GM23248 (cell line): ENCODE data around the gene MOXD1. TPM values are rescaled to one million over a fixed set of nuclear protein-coding genes. Genes with fewer than 3 reads are reported as not detected.

Experiments
- DNase-seq: peaks from one replicate; pipeline ENCODE4 v3.0.0-alpha.2; 2015
- H2AFZ ChIP-seq: fragments of 200-600 bp; sonication (generic); 2 replicates; pipeline ENCODE4 v1.6.1; 2016; ENCODE audit warnings: antibody characterized with exemption
- H3F3A ChIP-seq: fragments of 200-600 bp; sonication (generic); 2 replicates; pipeline ENCODE4 v1.6.1; 2016; ENCODE audit warnings: mild to moderate bottlenecking, antibody characterized with exemption, mixed run types; ENCODE audit not compliant: insufficient read depth
- H3K27ac ChIP-seq: fragments of 200-600 bp; sonication (generic); 2 replicates; pipeline ENCODE4 v1.5.1; 2016; ENCODE audit warnings: mild to moderate bottlenecking
- H3K27me3 ChIP-seq: fragments of 200-600 bp; sonication (generic); replicated peaks from 2 replicates; pipeline ENCODE4 v1.6.1; 2016; ENCODE audit warnings: mild to moderate bottlenecking; ENCODE audit not compliant: insufficient read depth
- H3K36me3 ChIP-seq: fragments of 200-600 bp; sonication (generic); 2 replicates; pipeline ENCODE4 v1.6.1; 2016; ENCODE audit warnings: low read depth, mild to moderate bottlenecking
- H3K4me1 ChIP-seq: fragments of 200-600 bp; sonication (generic); 2 replicates; pipeline ENCODE4 v1.6.1; 2016; ENCODE audit warnings: mild to moderate bottlenecking; ENCODE audit not compliant: insufficient read depth
- H3K4me2 ChIP-seq: fragments of 200-600 bp; sonication (generic); one replicate; pipeline ENCODE4 v1.6.1; 2016; ENCODE audit warnings: mild to moderate bottlenecking; ENCODE audit not compliant: unreplicated experiment
- H3K4me3 ChIP-seq: fragments of 200-600 bp; sonication (generic); 2 replicates; pipeline ENCODE4 v1.5.1; 2016; ENCODE audit warnings: mild to moderate bottlenecking
- H3K79me2 ChIP-seq: fragments of 200-600 bp; sonication (generic); 2 replicates; pipeline ENCODE4 v1.6.1; 2016; ENCODE audit warnings: mild to moderate bottlenecking; ENCODE audit not compliant: insufficient read depth
- H3K9ac ChIP-seq: fragments of 200-600 bp; sonication (generic); 2 replicates; pipeline ENCODE4 v1.6.1; 2016; ENCODE audit warnings: mild to moderate bottlenecking
- H3K9me2 ChIP-seq: fragments of 200-600 bp; sonication (generic); 2 replicates; pipeline ENCODE4 v1.6.1; 2016; ENCODE audit warnings: mixed run types, mild to moderate bottlenecking, moderate library complexity; ENCODE audit not compliant: insufficient read depth
- H3K9me3 ChIP-seq: fragments of 200-600 bp; sonication (generic); one replicate; pipeline ENCODE4 v1.6.1; 2017; ENCODE audit warnings: low read depth
- H4K20me1 ChIP-seq: fragments of 200-600 bp; sonication (generic); 2 replicates; pipeline ENCODE4 v1.6.0; 2016; ENCODE audit not compliant: insufficient read depth
- EZH2 ChIP-seq: fragments of 200-600 bp; sonication (generic); IDR thresholded peaks from 2 replicates; pipeline ENCODE4 v1.6.1; 2018; ENCODE audit warnings: antibody characterized with exemption, mild to moderate bottlenecking; ENCODE audit not compliant: insufficient read depth, poor library complexity, severe bottlenecking
- EZH2phosphoT487 ChIP-seq: fragments of 200-600 bp; sonication (generic); IDR thresholded peaks from 2 replicates; pipeline ENCODE4 v1.6.1; 2018; ENCODE audit warnings: antibody characterized with exemption, moderate library complexity, mild to moderate bottlenecking, low read depth; ENCODE audit not compliant: insufficient read depth
- WGBS, 2 experiments: methylation state at CpG; one replicate each; pipeline ENCODE4 v1.1.6; 2015 to 2017; ENCODE audit warnings: low lambda C conversion rate in 2 of 2, low coverage in 1 of 2; ENCODE audit errors: missing lambda C conversion rate in 2 of 2; 5-methylcytosine and 5-hydroxymethylcytosine counted together
- in situ Hi-C: fragments of 300-500 bp; cut with MboI; formaldehyde crosslinking; loops from 2 replicates; pipeline ENCODE4 v1.15.0; 2020
- polyA plus RNA-seq: library from polyadenylated mRNA; unstranded; fragments of >200 nt; fragmentation: Nextera tagmentation; extraction: Ambion mirVana; gene quantifications from 2 replicates; pipeline ENCODE4 v1.2.1, GENCODE V29; 2016
- total RNA-seq: library from RNA; depleted of rRNA; stranded (reverse); fragments of >200 nt; shearing (Covaris generic); gene quantifications from 2 replicates; pipeline ENCODE4 v1.2.3, GENCODE V29; 2014

The MOXD1 gene
- total and polyA plus RNA-seq, 2 experiments from 2014 or later, result 528 to 557 TPM

DNA sequence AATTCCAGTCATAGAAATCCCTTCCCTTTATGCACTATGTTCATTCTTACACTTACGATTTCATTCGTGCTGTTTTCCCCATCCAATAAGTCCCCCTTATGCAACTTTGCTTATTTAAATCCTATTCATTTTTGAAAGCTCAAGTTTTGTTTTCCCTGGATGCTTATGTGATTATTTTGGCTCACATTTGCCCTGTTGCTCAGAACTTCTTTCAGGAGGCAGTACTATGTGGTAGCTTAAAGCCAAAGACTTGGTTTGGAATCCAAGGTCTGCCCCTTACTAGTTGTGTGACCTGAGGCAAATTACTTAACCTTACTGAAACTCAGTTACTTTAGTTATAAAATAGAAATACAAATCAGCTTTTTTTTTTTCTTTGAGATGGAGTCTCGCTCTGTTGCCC is 59.6 kb downstream of the MOXD1 start:
- no peak overlapping the region for H3K4me3 ChIP-seq
- no peak overlapping the region for H3K27ac ChIP-seq
- H4K20me1 ChIP-seq, result no peaks in the 10 kb centered on the region
- H3K9ac ChIP-seq, result no peak overlapping the region
- peaks cover 32% of the 10 kb centered on the region for H3F3A ChIP-seq
- in situ Hi-C loops, result no loop called here
- no peak overlapping the region for H2AFZ ChIP-seq
- no peaks in the 10 kb centered on the region for H3K9me3 ChIP-seq
- no peaks in the 10 kb centered on the region for H3K4me1 ChIP-seq
- no peaks in the 10 kb centered on the region for H3K79me2 ChIP-seq
- 97 to 98% methylated on average over 3 of the region's 3 CpGs for WGBS, 2 experiments
- peaks cover 20% of the 10 kb centered on the region; the same call in 1 of the 2 replicates for H3K36me3 ChIP-seq
- no peaks in the 10 kb centered on the region for H3K9me2 ChIP-seq
- no peak for DNase-seq
- no peaks in the 10 kb centered on the region for H3K27me3 ChIP-seq
- TF ChIP-seq EZH2 (no peak), EZH2phosphoT487 (no peak)
- no peak overlapping the region for H3K4me2 ChIP-seq

DNA sequence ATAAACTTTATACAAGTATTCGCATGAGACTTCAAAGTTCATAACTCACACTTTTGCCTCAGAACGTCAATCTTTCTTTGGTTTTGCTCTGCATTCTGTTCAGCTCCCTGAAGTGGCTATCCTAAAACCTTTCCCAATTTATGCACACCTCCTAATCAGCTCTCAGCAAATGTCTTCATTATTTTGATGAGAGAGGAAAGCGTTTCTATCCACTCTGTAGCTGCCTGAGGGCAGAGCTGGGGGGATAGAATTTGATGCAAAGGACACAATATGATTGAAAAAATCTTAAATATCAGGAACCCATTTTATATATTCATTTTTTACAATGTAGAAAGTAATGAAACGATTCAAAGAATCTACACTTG is 66.8 kb downstream of the MOXD1 start:
- H3K27ac ChIP-seq, result peak overlapping the region; percentile 76
- no peaks in the 10 kb centered on the region for H3K9me3 ChIP-seq
- peak overlapping the region; percentile 19; the same call in 1 of the 2 replicates for H2AFZ ChIP-seq
- WGBS, 2 experiments, result 9 to 14% methylated on average over 4 of the region's 4 CpGs
- no peaks in the 10 kb centered on the region for H3K79me2 ChIP-seq
- in situ Hi-C loops, result no loop called here
- H3F3A ChIP-seq, result peaks cover 46% of the 10 kb centered on the region
- H3K9ac ChIP-seq, result peak overlapping the region; percentile 23; the same call in 1 of the 2 replicates
- peaks cover 4% of the 10 kb centered on the region; the same call in 1 of the 2 replicates for H3K36me3 ChIP-seq
- peaks cover 20% of the 10 kb centered on the region for H3K4me1 ChIP-seq
- H3K4me3 ChIP-seq, result peak overlapping the region; percentile 41; the same call in 1 of the 2 replicates
- no peak for DNase-seq
- no peaks in the 10 kb centered on the region for H4K20me1 ChIP-seq
- TF ChIP-seq EZH2 (no peak), EZH2phosphoT487 (no peak)
- H3K27me3 ChIP-seq, result no peaks in the 10 kb centered on the region
- H3K9me2 ChIP-seq, result no peaks in the 10 kb centered on the region
- H3K4me2 ChIP-seq, result peak overlapping the region; percentile 66

DNA sequence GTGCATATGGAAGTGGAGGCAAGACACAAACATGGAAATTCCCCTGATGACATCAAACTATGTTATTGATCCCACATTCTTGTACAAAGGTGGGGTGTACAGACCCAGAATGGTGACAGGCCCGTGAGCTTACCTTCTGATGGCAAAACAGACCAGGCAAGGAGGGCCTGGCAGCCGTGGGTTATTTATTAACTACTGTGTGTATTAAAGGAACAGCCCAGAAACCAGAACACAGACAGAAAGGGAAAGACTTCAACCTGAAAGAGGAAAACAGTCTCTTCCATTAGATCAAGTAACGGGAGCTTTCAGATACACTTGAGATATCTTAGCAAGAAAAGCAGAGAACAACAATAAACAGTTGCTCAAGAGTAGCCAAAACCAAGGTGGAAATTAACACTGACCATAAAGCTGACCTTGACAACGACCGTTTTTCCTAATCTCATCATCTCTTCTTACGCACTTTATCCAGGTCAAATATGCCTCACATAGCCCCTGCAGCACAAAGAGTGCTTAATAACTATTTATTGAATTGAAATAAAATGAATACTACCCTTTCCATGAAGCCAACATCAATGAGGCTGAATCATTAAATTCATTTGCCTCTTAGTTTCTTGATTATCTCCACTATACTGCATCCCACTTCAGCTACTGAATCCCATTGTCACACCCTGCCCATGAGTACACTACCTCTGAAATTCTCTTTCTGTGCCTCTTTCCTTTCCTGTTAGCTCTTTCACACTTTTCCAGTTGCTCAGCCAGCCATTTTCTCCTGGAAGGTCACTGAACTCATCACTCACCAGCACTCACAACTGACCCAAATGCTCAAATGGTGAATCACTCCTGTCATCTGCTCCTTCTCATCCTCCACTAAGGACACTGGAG is 67.4 kb downstream of the MOXD1 start:
- Histone ChIP-seq H4K20me1 (no peaks in the 10 kb centered on the region), H3K27me3 (no peaks in the 10 kb centered on the region), H3K4me2 (peak overlapping the region; percentile 66), H3F3A (peaks cover 46% of the 10 kb centered on the region), H2AFZ (no peak overlapping the region), H3K36me3 (peaks cover 4% of the 10 kb centered on the region; the same call in 1 of the 2 replicates), H3K9ac (no peak overlapping the region), H3K9me2 (no peaks in the 10 kb centered on the region), H3K4me1 (peaks cover 20% of the 10 kb centered on the region), H3K4me3 (no peak overlapping the region), H3K79me2 (no peaks in the 10 kb centered on the region), H3K27ac (peak overlapping the region; percentile 76), H3K9me3 (no peaks in the 10 kb centered on the region)
- no peak for TF ChIP-seq EZH2phosphoT487
- no peak for TF ChIP-seq EZH2
- in situ Hi-C loops, result no loop called here
- WGBS, 2 experiments, result 78 to 80% methylated on average over 6 of the region's 6 CpGs
- DNase-seq, result peak; percentile 88

DNA sequence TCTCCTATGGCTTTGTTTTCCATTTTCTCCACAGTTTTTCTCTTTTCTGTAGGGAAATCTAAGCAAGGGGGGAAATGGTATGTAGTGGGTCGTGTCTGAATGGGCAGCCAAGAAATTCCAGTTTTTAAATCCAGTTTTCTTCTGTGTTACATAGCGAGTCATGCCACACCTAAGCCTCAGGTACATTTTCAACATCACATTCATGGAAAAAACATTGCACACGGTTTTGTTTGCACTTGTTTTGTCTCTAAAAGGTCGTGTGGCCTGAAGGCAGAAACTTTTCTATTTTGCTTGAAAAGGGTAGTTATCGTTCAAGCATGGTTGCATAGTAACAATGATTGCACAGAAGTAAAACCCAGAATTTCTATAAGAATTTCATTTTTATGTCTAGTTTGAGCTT is 70.5 kb downstream of the MOXD1 start:
- peaks cover 21% of the 10 kb centered on the region; the same call in 1 of the 2 replicates for H3F3A ChIP-seq
- peaks cover 15% of the 10 kb centered on the region for H3K36me3 ChIP-seq
- no peak overlapping the region for H2AFZ ChIP-seq
- H3K4me2 ChIP-seq, result no peak overlapping the region
- H3K9me3 ChIP-seq, result no peaks in the 10 kb centered on the region
- no peak for DNase-seq
- H3K9ac ChIP-seq, result no peak overlapping the region
- H3K79me2 ChIP-seq, result no peaks in the 10 kb centered on the region
- in situ Hi-C loops, result no loop called here
- H3K27me3 ChIP-seq, result no peaks in the 10 kb centered on the region
- no peaks in the 10 kb centered on the region for H4K20me1 ChIP-seq
- H3K4me1 ChIP-seq, result peaks cover 20% of the 10 kb centered on the region
- 84 to 85% methylated on average over 5 of the region's 5 CpGs for WGBS, 2 experiments
- no peak for TF ChIP-seq EZH2phosphoT487
- no peak overlapping the region for H3K27ac ChIP-seq
- no peaks in the 10 kb centered on the region for H3K9me2 ChIP-seq
- no peak overlapping the region for H3K4me3 ChIP-seq
